ENCODE measurements around the gene CALHM1. TPM values are rescaled to one million over a fixed set of nuclear protein-coding genes. Genes with fewer than 3 reads are reported as not detected.
"Not testable (repeated sequence)": the region's sequence is repeated elsewhere in the genome, so short reads cannot be mapped to it uniquely, and the experiment has no call there.

Gene CALHM1
- polyA plus RNA-seq, 1 donor: 0.04 TPM

DNA sequence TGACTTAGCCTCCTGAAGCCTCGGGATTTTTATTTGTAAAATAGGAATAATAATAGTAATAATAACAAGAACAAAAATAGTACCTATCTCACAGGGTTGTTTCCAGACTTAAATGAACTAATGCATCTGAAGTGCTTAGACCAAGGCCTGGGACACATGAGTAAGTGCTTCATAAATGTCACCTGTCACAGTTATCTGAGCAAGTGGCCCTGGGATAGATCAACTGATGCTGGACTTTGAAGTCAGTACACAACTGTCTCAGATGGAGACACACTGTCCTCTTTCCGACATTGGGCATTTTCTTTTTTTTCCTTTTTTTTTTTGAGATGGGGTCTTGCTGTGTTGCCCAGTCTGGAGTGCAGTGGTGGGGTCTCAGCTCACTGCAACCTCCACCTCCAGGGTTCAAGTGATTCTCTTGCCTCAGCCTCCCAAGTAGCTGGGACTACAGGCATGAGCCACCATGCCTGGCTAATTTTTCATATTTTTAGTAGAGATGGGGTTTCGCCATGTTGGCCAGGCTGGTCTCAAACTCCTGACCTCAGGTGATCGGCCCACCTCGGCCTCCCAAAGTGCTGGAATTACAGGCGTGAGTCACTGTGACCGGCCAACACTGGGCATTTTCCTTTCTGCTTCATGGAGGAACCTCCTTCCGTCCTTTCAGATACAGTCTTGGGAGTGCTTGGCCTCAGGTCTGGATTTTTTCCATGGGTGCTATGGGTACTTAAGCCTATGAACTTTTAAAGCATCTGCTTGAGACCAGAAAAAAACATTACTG is 28.1 kb upstream of the CALHM1 start:
- not testable (repeated sequence) for DNase-seq (ENCODE audit: low read depth)

- peak; percentile 44 for DNase-seq (ENCODE audit: low read depth)
These were observed 23.4 kb upstream of the CALHM1 start for GRCh38 chr10:103481974-103482531.

- DNase-seq (ENCODE audit: low read depth): no peak
These were observed 21.8 kb upstream of the CALHM1 start for GRCh38 chr10:103480521-103480920.

- DNase-seq (ENCODE audit: low read depth): no peak
These were observed 20.4 kb upstream of the CALHM1 start, which contains the start of gene CALHM3 for GRCh38 chr10:103479135-103479534. Gene CALHM3 (minus strand): TSS chr10:103479240. CDS start chr10:103479032, 208 bp downstream.

DNA sequence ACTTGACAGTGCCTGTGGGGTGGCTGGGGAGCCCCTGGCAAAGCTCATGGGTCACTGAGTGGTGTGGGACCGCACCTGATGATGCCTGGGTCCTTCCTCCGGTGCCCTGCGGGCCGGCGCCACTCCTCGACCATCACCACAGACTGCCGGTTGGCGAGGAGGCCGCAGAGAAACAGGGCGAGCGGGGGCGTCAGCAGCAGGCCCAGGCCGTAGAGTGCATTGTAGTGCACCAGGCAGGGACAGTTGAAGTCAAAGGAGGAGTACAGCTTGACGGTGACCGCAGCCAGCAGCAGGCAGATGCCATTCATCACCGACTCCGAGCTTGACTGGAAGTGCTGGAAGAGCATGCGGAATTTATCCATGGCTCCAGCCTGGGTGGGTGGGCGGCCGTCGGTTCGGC is 20.0 kb upstream of the CALHM1 start:
- DNase-seq (ENCODE audit: low read depth): no peak

- no peak for DNase-seq (ENCODE audit: low read depth)
These were observed 17.5 kb upstream of the CALHM1 start for GRCh38 chr10:103476046-103476768.

- DNase-seq (ENCODE audit: low read depth): no peak
These were observed 16.7 kb upstream of the CALHM1 start for GRCh38 chr10:103475437-103475836.

GRCh38 chr10:103474077-103474476 is 15.4 kb upstream of the CALHM1 start:
- DNase-seq (ENCODE audit: low read depth): no peak

- DNase-seq (ENCODE audit: low read depth): no peak
These were observed 14.6 kb upstream of the CALHM1 start for GRCh38 chr10:103473261-103473671.

DNA sequence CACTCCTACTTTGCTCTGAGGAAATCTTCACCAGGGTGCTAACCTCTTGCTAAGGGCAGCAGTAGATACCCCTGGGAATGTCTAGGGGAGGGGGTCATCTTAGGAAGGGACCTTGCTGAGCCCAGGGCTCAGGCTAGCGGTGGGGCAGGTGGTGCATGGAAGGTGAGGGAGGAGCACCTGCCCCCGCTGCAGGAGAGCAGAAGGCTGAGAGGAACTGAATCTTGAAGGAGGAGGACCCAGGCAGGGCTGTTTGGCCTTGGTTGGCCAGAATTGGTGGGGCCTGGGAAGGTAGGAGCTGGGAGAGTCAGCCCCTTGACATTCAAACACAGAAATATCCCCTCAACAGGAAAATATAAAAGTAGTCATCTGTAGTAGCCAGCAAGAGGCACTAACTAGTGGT is 13.3 kb upstream of the CALHM1 start:
- DNase-seq (ENCODE audit: low read depth): no peak

- DNase-seq (ENCODE audit: low read depth): no peak
These were observed 12.3 kb upstream of the CALHM1 start for GRCh38 chr10:103470761-103471653.

DNA sequence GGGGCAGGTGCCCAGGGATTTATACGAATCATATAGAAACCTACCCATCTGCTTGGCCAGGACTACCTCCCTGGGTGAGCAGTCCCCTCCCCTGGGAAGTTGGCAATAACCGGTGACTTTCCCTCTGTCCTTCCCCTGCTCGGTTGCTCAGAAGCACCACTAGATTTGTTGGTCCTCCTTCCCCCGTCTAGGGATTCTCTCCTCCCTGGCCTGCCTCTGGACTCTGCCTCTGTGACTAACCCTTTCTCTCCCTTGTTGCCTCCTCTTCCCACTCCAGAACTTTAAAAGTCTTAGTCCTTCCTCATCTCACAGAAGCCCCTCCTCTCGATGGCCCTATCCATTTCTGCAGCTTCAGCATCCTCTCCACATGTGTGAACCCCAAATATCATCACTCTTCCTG is 10.5 kb upstream of the CALHM1 start:
- no peak for DNase-seq (ENCODE audit: low read depth)

GRCh38 chr10:103467406-103467805 is 8.7 kb upstream of the CALHM1 start:
- no peak for DNase-seq (ENCODE audit: low read depth)

GRCh38 chr10:103466734-103467133 is 8.0 kb upstream of the CALHM1 start:
- DNase-seq (ENCODE audit: low read depth): no peak

GRCh38 chr10:103465411-103466179 is 6.9 kb upstream of the CALHM1 start:
- no peak for DNase-seq (ENCODE audit: low read depth)

DNA sequence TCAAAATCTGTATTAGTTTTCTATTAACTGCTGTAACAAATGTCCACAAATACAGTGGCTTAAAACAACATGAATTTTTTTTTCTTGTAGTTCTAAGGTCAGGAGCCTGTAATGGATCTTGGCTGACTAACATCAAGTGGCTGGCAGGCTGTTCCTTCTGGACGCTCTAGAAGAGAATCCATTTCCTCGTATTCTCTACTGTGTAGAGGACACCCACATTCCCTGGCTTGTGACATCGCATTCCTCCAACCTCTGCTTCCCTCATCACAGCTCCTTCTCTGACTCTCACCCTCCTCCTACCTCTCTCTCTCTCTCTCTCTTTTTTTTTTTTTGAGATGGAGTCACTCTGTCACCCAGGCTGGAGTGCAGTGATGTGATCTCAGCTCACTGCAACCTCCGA is 4.8 kb upstream of the CALHM1 start:
- DNase-seq (ENCODE audit: low read depth): no peak

GRCh38 chr10:103459615-103460014 is 915 bp upstream of the CALHM1 start:
- no peak for DNase-seq (ENCODE audit: low read depth)

GRCh38 chr10:103457896-103458583 is 660 bp downstream of the CALHM1 start:
- no peak for DNase-seq (ENCODE audit: low read depth)

GRCh38 chr10:103457176-103457712 is 1.5 kb downstream of the CALHM1 start:
- no peak for DNase-seq (ENCODE audit: low read depth)

GRCh38 chr10:103456074-103456660 is 2.5 kb downstream of the CALHM1 start:
- no peak for DNase-seq (ENCODE audit: low read depth)
